ENCODE results near the gene LPP. TPM values are rescaled to one million over a fixed set of nuclear protein-coding genes. Genes with fewer than 3 reads are reported as not detected.

LPP gene
- total RNA-seq, 1 experiment from 2014 or later: 54.0 TPM

DNA sequence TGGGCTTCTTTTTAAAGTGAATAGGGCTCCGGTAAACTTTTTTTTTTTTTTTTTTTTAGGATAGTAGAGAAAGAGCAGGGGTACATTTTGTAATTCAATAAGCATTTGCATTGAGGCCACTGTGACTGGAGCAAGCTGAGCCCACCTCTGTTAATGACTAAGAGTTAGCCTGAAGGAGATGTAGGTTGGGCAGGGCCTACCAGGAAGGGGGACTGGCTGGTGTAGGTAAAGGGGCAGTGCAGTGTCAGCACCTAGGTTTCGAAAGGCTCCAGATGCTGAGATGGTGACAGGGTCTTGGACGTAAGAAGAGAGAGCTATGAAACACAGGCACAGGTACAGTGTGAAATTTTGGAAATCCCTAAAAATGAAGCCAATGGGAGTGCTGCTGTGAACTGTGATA is 30.7 kb downstream of the LPP start:
- intact Hi-C loops (cut with micrococcal nuclease): no loop called here
- no peaks in the 10 kb centered on the region for H3K9me2 ChIP-seq (ENCODE audit: insufficient read depth)
- H4K20me1 ChIP-seq (ENCODE audit: insufficient read depth): no peaks in the 10 kb centered on the region
- peaks cover 43% of the 10 kb centered on the region for H3K79me2 ChIP-seq (ENCODE audit: insufficient read depth, low read length)
- ATAC-seq (no peak), DNase-seq (ENCODE audit: low read depth, low spot score) (no peak)
- ChIA-PET POLR2A (interaction anchor here (0.7 kb wide), 1 partner anchor 21 kb away, joined by 4 read pairs; no protein-coding TSS in a partner anchor), CTCF (no interaction called here), RAD21 (ENCODE audit: low non-redundant PET in 1 of 2, low total read pairs in 2 of 2, uncharacterized antibody in 2 of 2, unreplicated experiment in 2 of 2) (no interaction called here)
- H2AFZ ChIP-seq (ENCODE audit: low read depth, low read length, poor library complexity, severe bottlenecking): no peak overlapping the region
- H3K4me1 ChIP-seq (ENCODE audit: control insufficient read depth in 1 of 2, insufficient read depth in 2 of 2, low read length in 2 of 2): peaks cover 5 to 7% of the 10 kb centered on the region in 2 experiments; a peak in 1 of 4 replicates
- H3K27me3 ChIP-seq (ENCODE audit: insufficient read depth, low read length): no peaks in the 10 kb centered on the region
- no peaks in the 10 kb centered on the region for H3K36me3 ChIP-seq (ENCODE audit: control insufficient read depth in 1 of 2, insufficient read depth in 2 of 2, low read length in 2 of 2)
- no peak overlapping the region for H3K4me3 ChIP-seq (replicated peaks in 1 of 2; ENCODE audit: low read depth in 1 of 2, low read length in 2 of 2)
- no peak overlapping the region for H3K27ac ChIP-seq (ENCODE audit: low read depth, low read length)
- H3K4me2 ChIP-seq (ENCODE audit: low read length): no peak overlapping the region
- TF ChIP-seq YY1 (IDR thresholded peaks at IDR 0.05; ENCODE audit: extremely low read depth, insufficient replicate concordance, low read depth, low read length): no peak
- TF ChIP-seq EGR1 (IDR thresholded peaks at IDR 0.05; ENCODE audit: low read depth): no peak
- TF ChIP-seq, protein P1, sequence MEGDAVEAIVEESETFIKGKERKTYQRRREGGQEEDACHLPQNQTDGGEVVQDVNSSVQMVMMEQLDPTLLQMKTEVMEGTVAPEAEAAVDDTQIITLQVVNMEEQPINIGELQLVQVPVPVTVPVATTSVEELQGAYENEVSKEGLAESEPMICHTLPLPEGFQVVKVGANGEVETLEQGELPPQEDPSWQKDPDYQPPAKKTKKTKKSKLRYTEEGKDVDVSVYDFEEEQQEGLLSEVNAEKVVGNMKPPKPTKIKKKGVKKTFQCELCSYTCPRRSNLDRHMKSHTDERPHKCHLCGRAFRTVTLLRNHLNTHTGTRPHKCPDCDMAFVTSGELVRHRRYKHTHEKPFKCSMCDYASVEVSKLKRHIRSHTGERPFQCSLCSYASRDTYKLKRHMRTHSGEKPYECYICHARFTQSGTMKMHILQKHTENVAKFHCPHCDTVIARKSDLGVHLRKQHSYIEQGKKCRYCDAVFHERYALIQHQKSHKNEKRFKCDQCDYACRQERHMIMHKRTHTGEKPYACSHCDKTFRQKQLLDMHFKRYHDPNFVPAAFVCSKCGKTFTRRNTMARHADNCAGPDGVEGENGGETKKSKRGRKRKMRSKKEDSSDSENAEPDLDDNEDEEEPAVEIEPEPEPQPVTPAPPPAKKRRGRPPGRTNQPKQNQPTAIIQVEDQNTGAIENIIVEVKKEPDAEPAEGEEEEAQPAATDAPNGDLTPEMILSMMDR (IDR thresholded peaks at IDR 0.05 in 2 of 3, conservative IDR thresholded peaks at IDR 0.05 in 1 of 3; ENCODE audit: borderline replicate concordance in 1 of 3, insufficient read depth in 1 of 3, low read depth in 2 of 3, low read length in 2 of 3): no peak
- TF ChIP-seq POLR2A (IDR thresholded peaks at IDR 0.05; ENCODE audit: borderline replicate concordance, extremely low read depth, insufficient read depth, insufficient read length): no peak
- TF ChIP-seq ZNF274 (IDR thresholded peaks at IDR 0.05; ENCODE audit: low read depth, low read length): no peak
- TF ChIP-seq SP1 (IDR thresholded peaks at IDR 0.05; ENCODE audit: low read depth): no peak
- no peak for TF ChIP-seq SIN3A (IDR thresholded peaks at IDR 0.05; ENCODE audit: low read depth)
- TF ChIP-seq ELF1 (IDR thresholded peaks at IDR 0.05; ENCODE audit: borderline replicate concordance, low read depth): no peak
- TF ChIP-seq, protein P2, sequence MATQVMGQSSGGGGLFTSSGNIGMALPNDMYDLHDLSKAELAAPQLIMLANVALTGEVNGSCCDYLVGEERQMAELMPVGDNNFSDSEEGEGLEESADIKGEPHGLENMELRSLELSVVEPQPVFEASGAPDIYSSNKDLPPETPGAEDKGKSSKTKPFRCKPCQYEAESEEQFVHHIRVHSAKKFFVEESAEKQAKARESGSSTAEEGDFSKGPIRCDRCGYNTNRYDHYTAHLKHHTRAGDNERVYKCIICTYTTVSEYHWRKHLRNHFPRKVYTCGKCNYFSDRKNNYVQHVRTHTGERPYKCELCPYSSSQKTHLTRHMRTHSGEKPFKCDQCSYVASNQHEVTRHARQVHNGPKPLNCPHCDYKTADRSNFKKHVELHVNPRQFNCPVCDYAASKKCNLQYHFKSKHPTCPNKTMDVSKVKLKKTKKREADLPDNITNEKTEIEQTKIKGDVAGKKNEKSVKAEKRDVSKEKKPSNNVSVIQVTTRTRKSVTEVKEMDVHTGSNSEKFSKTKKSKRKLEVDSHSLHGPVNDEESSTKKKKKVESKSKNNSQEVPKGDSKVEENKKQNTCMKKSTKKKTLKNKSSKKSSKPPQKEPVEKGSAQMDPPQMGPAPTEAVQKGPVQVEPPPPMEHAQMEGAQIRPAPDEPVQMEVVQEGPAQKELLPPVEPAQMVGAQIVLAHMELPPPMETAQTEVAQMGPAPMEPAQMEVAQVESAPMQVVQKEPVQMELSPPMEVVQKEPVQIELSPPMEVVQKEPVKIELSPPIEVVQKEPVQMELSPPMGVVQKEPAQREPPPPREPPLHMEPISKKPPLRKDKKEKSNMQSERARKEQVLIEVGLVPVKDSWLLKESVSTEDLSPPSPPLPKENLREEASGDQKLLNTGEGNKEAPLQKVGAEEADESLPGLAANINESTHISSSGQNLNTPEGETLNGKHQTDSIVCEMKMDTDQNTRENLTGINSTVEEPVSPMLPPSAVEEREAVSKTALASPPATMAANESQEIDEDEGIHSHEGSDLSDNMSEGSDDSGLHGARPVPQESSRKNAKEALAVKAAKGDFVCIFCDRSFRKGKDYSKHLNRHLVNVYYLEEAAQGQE (IDR thresholded peaks at IDR 0.05; ENCODE audit: low read depth): no peak
- TF ChIP-seq CBX3 (IDR thresholded peaks at IDR 0.05; ENCODE audit: low read depth): no peak
- H3K9me3 ChIP-seq (ENCODE audit: control insufficient read depth in 1 of 2, insufficient read depth in 1 of 2, low read depth in 1 of 2, low read length in 2 of 2): no peaks in the 10 kb centered on the region
- H3K9ac ChIP-seq (ENCODE audit: low read length): no peak overlapping the region
- BruUV-seq (replicated peaks): no TSS peak
